ENCODE measurements around the gene PPFIBP2.

PPFIBP2 gene

GRCh38 chr11:7671347-7672215 lies 157.8 kb downstream of the PPFIBP2 start:
- no peak for DNase-seq

GRCh38 chr11:7672276-7672959 lies 158.6 kb downstream of the PPFIBP2 start:
- DNase-seq, result no peak

- DNase-seq, result no peak
These were observed 159.3 kb downstream of the PPFIBP2 start, which contains the start of gene CYB5R2 for GRCh38 chr11:7672960-7673723. TSS of gene CYB5R2 (minus strand) at chr11:7673500. CDS start at chr11:7672825, 675 bp downstream.

- DNase-seq, result no peak
These were observed 160.1 kb downstream of the PPFIBP2 start for GRCh38 chr11:7673724-7674434.

- DNase-seq, result no peak
These were observed 161.8 kb downstream of the PPFIBP2 start for GRCh38 chr11:7675631-7676030.

- no peak for DNase-seq
These were observed 163.3 kb downstream of the PPFIBP2 start for GRCh38 chr11:7677071-7677470.

- no peak for DNase-seq
These were observed 164.0 kb downstream of the PPFIBP2 start for GRCh38 chr11:7677796-7678201.

- no peak for DNase-seq
These were observed 169.8 kb downstream of the PPFIBP2 start for GRCh38 chr11:7683571-7683970.

- DNase-seq, result no peak
These were observed 173.0 kb downstream of the PPFIBP2 start for GRCh38 chr11:7686761-7687160.

- no peak for DNase-seq
These were observed 173.6 kb downstream of the PPFIBP2 start for GRCh38 chr11:7687386-7687785.

GRCh38 chr11:7688238-7688826 lies 174.5 kb downstream of the PPFIBP2 start:
- no peak for DNase-seq

GRCh38 chr11:7689239-7689638 lies 175.4 kb downstream of the PPFIBP2 start:
- no peak for DNase-seq

GRCh38 chr11:7690648-7691047 lies 176.8 kb downstream of the PPFIBP2 start:
- DNase-seq, result no peak

GRCh38 chr11:7691759-7692350 lies 178.1 kb downstream of the PPFIBP2 start:
- no peak for DNase-seq

GRCh38 chr11:7692426-7692825 lies 178.6 kb downstream of the PPFIBP2 start:
- no peak for DNase-seq

GRCh38 chr11:7694235-7694634 lies 180.4 kb downstream of the PPFIBP2 start:
- no peak for DNase-seq

GRCh38 chr11:7696424-7696823 lies 182.6 kb downstream of the PPFIBP2 start:
- no peak for DNase-seq

Measured in NCI-H1694 treated with DMSO at 0.1 percent for 48 hours (cell line).